H1 (cell line): Measurements from ENCODE around the gene ADARB2. TPM values are rescaled to one million over a fixed set of nuclear protein-coding genes. Genes with fewer than 3 reads are reported as not detected.

Experiments used
- CTCF ChIA-PET: fragments of 300-600 bp; sonication (Branson Sonifier 250); formaldehyde crosslinking; loops from one replicate; lab custom pipeline; 2021; ENCODE audit not compliant: partially characterized antibody; lab: Charles Lee
- POLR2A ChIA-PET: fragments of 300-600 bp; sonication (Branson Sonifier 250); formaldehyde crosslinking; loops from one replicate; lab custom pipeline; 2021; ENCODE audit warnings: inconsistent platforms; ENCODE audit not compliant: partially characterized antibody; lab: Charles Lee
- DNase-seq, 2 experiments: peaks; one replicate each; pipeline versions ENCODE4 v3.0.0 to v3.0.0-alpha.2; 2010 to 2022; ENCODE audit warnings: low spot score in 2 of 2, low read depth in 1 of 2, mixed read lengths in 1 of 2
- FAIRE-seq: peaks from 2 replicates; lab custom pipeline; 2011; peaks lifted over from hg19 to GRCh38; lab: Jason Lieb, UNC
- H2AFZ ChIP-seq: 2 replicates; pipeline ENCODE4 v1.8.1; 2012; ENCODE audit warnings: low read length, inconsistent platforms
- H2AK5ac ChIP-seq: 2 replicates; pipeline ENCODE4 v1.6.1; 2013; ENCODE audit warnings: low read depth, low read length
- H2BK120ac ChIP-seq: replicated peaks from 2 replicates; pipeline ENCODE3; 2013; ENCODE audit warnings: low read depth, low read length, inconsistent platforms
- H2BK12ac ChIP-seq: 2 replicates; pipeline ENCODE4 v1.6.1; 2013; ENCODE audit warnings: low read depth, low read length
- H2BK15ac ChIP-seq: 2 replicates; pipeline ENCODE4 v1.6.1; 2013; ENCODE audit warnings: low read length
- H2BK20ac ChIP-seq: 2 replicates; pipeline ENCODE4 v1.6.1; 2013; ENCODE audit warnings: low read length
- H2BK5ac ChIP-seq: 2 replicates; pipeline ENCODE4 v1.6.1; 2013; ENCODE audit warnings: low read depth, low read length
- H3K14ac ChIP-seq: 2 replicates; pipeline ENCODE4 v1.6.1; 2013; ENCODE audit warnings: inconsistent platforms; ENCODE audit not compliant: insufficient read length
- H3K18ac ChIP-seq: 2 replicates; pipeline ENCODE4 v1.6.1; 2013; ENCODE audit warnings: low read length; ENCODE audit errors: extremely low read depth
- H3K23ac ChIP-seq: 2 replicates; pipeline ENCODE4 v1.6.1; 2013; ENCODE audit warnings: inconsistent platforms; ENCODE audit not compliant: insufficient read length
- H3K23me2 ChIP-seq: 2 replicates; pipeline ENCODE4 v1.6.1; 2013; ENCODE audit warnings: low read depth, low read length
- H3K27ac ChIP-seq: 2 replicates; pipeline ENCODE4 v1.6.1; 2011; ENCODE audit warnings: low read depth, low read length, inconsistent platforms
- H3K27me3 ChIP-seq, 4 experiments: replicated peaks in 1 of 4; 1 replicate in 1 of 4; 2 replicates in 3 of 4; pipeline versions ENCODE4 v1.6.1 to v1.8.1; 2011 to 2013; ENCODE audit warnings: low read length in 3 of 4, mild to moderate bottlenecking in 3 of 4, inconsistent platforms in 2 of 4, mixed read lengths in 2 of 4, moderate library complexity in 1 of 4; ENCODE audit not compliant: control insufficient read depth in 3 of 4, insufficient read depth in 3 of 4; ENCODE audit errors: extremely low read depth in 1 of 4
- H3K36me3 ChIP-seq, 4 experiments: 2 replicates each; pipeline versions ENCODE4 v1.6.1 to v1.8.1; 2011 to 2013; ENCODE audit warnings: mild to moderate bottlenecking in 4 of 4, low read length in 3 of 4, moderate library complexity in 2 of 4, control low read depth in 1 of 4, inconsistent platforms in 1 of 4; ENCODE audit not compliant: insufficient read depth in 4 of 4, control insufficient read depth in 2 of 4
- H3K4ac ChIP-seq: replicated peaks from 2 replicates; pipeline ENCODE3; 2013; ENCODE audit warnings: low read length, low read depth, mixed read lengths, inconsistent platforms; ENCODE audit not compliant: insufficient read length
- H3K4me1 ChIP-seq, 4 experiments: replicated peaks in 1 of 4; 1 replicate in 1 of 4; 2 replicates in 3 of 4; pipeline versions ENCODE4 v1.6.1 to v1.8.1; 2011 to 2013; ENCODE audit warnings: low read length in 3 of 4, inconsistent platforms in 2 of 4, mixed read lengths in 1 of 4; ENCODE audit not compliant: insufficient read depth in 4 of 4, control insufficient read depth in 3 of 4
- H3K4me2 ChIP-seq, 2 experiments: 2 replicates each; pipeline versions ENCODE4 v1.6.1 to v1.8.1; 2011 to 2013; ENCODE audit warnings: low read depth in 2 of 2, low read length in 2 of 2, control low read depth in 1 of 2, inconsistent platforms in 1 of 2, mild to moderate bottlenecking in 1 of 2; ENCODE audit not compliant: insufficient read depth in 1 of 2
- H3K4me3 ChIP-seq, 4 experiments: fragments of 200-600, 300-600 bp in 1 of 4; sonication (generic), shearing (Covaris generic), sonication (Bioruptor Twin) in 1 of 4; 2 replicates each; pipeline versions ENCODE4 v1.5.1 to v1.8.1; 2011 to 2016; ENCODE audit warnings: low read length in 4 of 4, low read depth in 3 of 4, control low read depth in 2 of 4, inconsistent platforms in 2 of 4, mild to moderate bottlenecking in 2 of 4, mixed read lengths in 1 of 4, moderate library complexity in 1 of 4; ENCODE audit not compliant: insufficient read depth in 2 of 4; ENCODE audit errors: extremely low read depth in 1 of 4
- H3K56ac ChIP-seq: replicated peaks from 2 replicates; pipeline ENCODE3; 2013; ENCODE audit warnings: low read depth, mild to moderate bottlenecking, mixed read lengths, low read length, inconsistent platforms; ENCODE audit not compliant: insufficient read length
- H3K79me1 ChIP-seq: 2 replicates; pipeline ENCODE4 v1.6.1; 2013; ENCODE audit warnings: low read depth, low read length, control low read depth
- H3K79me2 ChIP-seq, 2 experiments: 2 replicates each; pipeline versions ENCODE4 v1.6.1 to v1.8.1; 2012 to 2013; ENCODE audit warnings: low read length in 2 of 2, mild to moderate bottlenecking in 2 of 2, inconsistent platforms in 1 of 2; ENCODE audit not compliant: insufficient read depth in 2 of 2, control insufficient read depth in 1 of 2
- H3K9ac ChIP-seq, 4 experiments: replicated peaks in 1 of 4; 1 replicate in 1 of 4; 2 replicates in 3 of 4; pipeline versions ENCODE4 v1.6.1 to v1.8.1; 2011 to 2013; ENCODE audit warnings: low read depth in 3 of 4, low read length in 3 of 4, control low read depth in 2 of 4, mild to moderate bottlenecking in 2 of 4, moderate library complexity in 2 of 4, inconsistent platforms in 1 of 4; ENCODE audit errors: extremely low read depth in 1 of 4
- H3K9me3 ChIP-seq, 2 experiments: 2 replicates each; pipeline versions ENCODE4 v1.6.1 to v1.8.1; 2012 to 2013; ENCODE audit warnings: mild to moderate bottlenecking in 2 of 2, moderate library complexity in 2 of 2, control low read depth in 1 of 2, inconsistent platforms in 1 of 2, low read depth in 1 of 2, low read length in 1 of 2, mixed read lengths in 1 of 2; ENCODE audit not compliant: insufficient read depth in 2 of 2
- H4K20me1 ChIP-seq, 2 experiments: replicated peaks in 1 of 2; 2 replicates each; pipeline versions ENCODE3 to v1.8.1; 2011 to 2013; ENCODE audit warnings: inconsistent platforms in 2 of 2, low read length in 2 of 2, mild to moderate bottlenecking in 1 of 2; ENCODE audit not compliant: insufficient read depth in 2 of 2, control insufficient read depth in 1 of 2
- H4K5ac ChIP-seq: 2 replicates; pipeline ENCODE4 v1.6.1; 2013; ENCODE audit warnings: low read length, low read depth, mixed read lengths, inconsistent platforms; ENCODE audit not compliant: insufficient read length
- H4K8ac ChIP-seq: 2 replicates; pipeline ENCODE4 v1.8.0; 2013; ENCODE audit warnings: mild to moderate bottlenecking, moderate library complexity, low read length, inconsistent platforms; ENCODE audit not compliant: insufficient read depth; ENCODE audit errors: extremely low read depth
- H4K91ac ChIP-seq: replicated peaks from 2 replicates; pipeline ENCODE3; 2013; ENCODE audit warnings: low read length, mixed read lengths, inconsistent platforms; ENCODE audit not compliant: insufficient read length
- ATF2 ChIP-seq: IDR thresholded peaks from 2 replicates; pipeline ENCODE4 v1.6.1; 2012; ENCODE audit warnings: low read length, inconsistent platforms
- MAX ChIP-seq: IDR thresholded peaks from 2 replicates; pipeline ENCODE4 v1.6.1; 2012; ENCODE audit warnings: inconsistent platforms
- NANOG ChIP-seq: IDR thresholded peaks from 2 replicates; pipeline ENCODE4 v1.6.1; 2011; ENCODE audit warnings: low read length, low read depth, mild to moderate bottlenecking, inconsistent platforms; ENCODE audit not compliant: insufficient read depth, poor library complexity, severe bottlenecking
- RFX5 ChIP-seq: IDR thresholded peaks from 2 replicates; pipeline ENCODE4 v1.6.1; 2011; ENCODE audit warnings: low read depth, low read length, improper control_type of control experiment, borderline replicate concordance
- RNF2 ChIP-seq: fragments of 200-900, 300-1000 bp; sonication (generic); IDR thresholded peaks from 2 replicates; pipeline ENCODE4 v1.7.1; 2016; ENCODE audit warnings: borderline replicate concordance, low read depth, mild to moderate bottlenecking, antibody characterized with exemption, low read length; ENCODE audit not compliant: poor library complexity, severe bottlenecking; ENCODE audit errors: missing control alignments
- SP1 ChIP-seq: IDR thresholded peaks from 2 replicates; pipeline ENCODE4 v1.6.1; 2011; ENCODE audit warnings: low read depth, low read length
- TAF7 ChIP-seq: optimal IDR thresholded peaks from 2 replicates; pipeline ENCODE3; 2011; ENCODE audit warnings: low read depth, mild to moderate bottlenecking, inconsistent platforms, low read length, moderate library complexity, borderline replicate concordance
- TCF12 ChIP-seq: IDR thresholded peaks from 2 replicates; pipeline ENCODE4 v1.6.1; 2011; ENCODE audit warnings: low read depth, mild to moderate bottlenecking, low read length
- WGBS, 2 experiments: shearing (Covaris generic) in 1 of 2; methylation state at CpG; one replicate each; pipeline versions ENCODE4 v1.1.6 to v1.1.7; 2013 to 2015; ENCODE audit warnings: low lambda C conversion rate in 2 of 2, mixed read lengths in 2 of 2, inconsistent platforms in 1 of 2, low coverage in 1 of 2, missing lambda C conversion rate in 1 of 2; ENCODE audit not compliant: insufficient replicate concordance in 2 of 2, insufficient coverage in 1 of 2, insufficient read length in 1 of 2; ENCODE audit errors: extremely low coverage in 1 of 2, missing lambda C conversion rate in 1 of 2; 5-methylcytosine and 5-hydroxymethylcytosine counted together
- polyA plus RNA-seq, 7 experiments: library from polyadenylated mRNA; depleted of rRNA in 3 of 7; stranded (reverse) in 5 of 7; unstranded in 2 of 7; fragments of >200 nt in 5 of 7; fragments of 200-250 nt in 2 of 7; gene quantifications; 1 replicate in 5 of 7; 2 replicates in 1 of 7; 4 replicates in 1 of 7; pipeline versions ENCODE4 v1.2.1 to v1.2.3, GENCODE V29; 2011 to 2013; ENCODE audit warnings: missing spikeins in 2 of 7, mixed read lengths in 2 of 7
- total RNA-seq: library from RNA; stranded (reverse); fragmentation: NEBNext Ultra II Directional; extraction: Animal tissue kit (Norgen Biotek cat#: 25700); gene quantifications from 2 replicates; pipeline ENCODE4 v1.2.1, GENCODE V29; 2021

ADARB2 gene
- total and polyA plus RNA-seq, 2 of the 8 experiments (the other 6 are each of a cell fraction or from before 2014, with no cell fraction given), result 2.2 to 2.8 TPM

- Histone ChIP-seq H3K9me3 (no peaks in the 10 kb centered on the region), H2AFZ (0 out of 2 replicates have a peak overlapping the region, but pooled peaks have one; percentile 21)
- 70% methylated on average over 7 of the region's 7 CpGs; no CpG with 5 or more reads in 1 of the 2 experiments for WGBS, 2 experiments
- TF ChIP-seq TAF7 (no peak), TCF12 (no peak), NANOG (no peak), MAX (no peak), ATF2 (no peak), SP1 (no peak), RFX5 (no peak), RNF2 (no peak)
These were observed 367.7 kb downstream of the ADARB2 start for GRCh38 chr10:1369665-1370064.

More at GRCh38 chr10:1369665-1370064, 367.7 kb downstream of the ADARB2 start:
- ChIA-PET POLR2A (interaction anchor here (0.6 to 1.5 kb wide), 3 partner anchors 9 to 399 kb away, joined by 3 to 5 read pairs (median 3); no protein-coding TSS in a partner anchor), CTCF (interaction anchor here (0.7 to 3.0 kb wide), 26 partner anchors 8 to 439 kb away, joined by 3 to 25 read pairs (median 6); no protein-coding TSS in a partner anchor)
- Histone ChIP-seq H2AK5ac (no peak overlapping the region; the same call in 1 of the 2 replicates), H4K5ac (no peak overlapping the region), H3K4me2 (no peak overlapping the region), H2BK12ac (peak overlapping the region; percentile 40; the same call in 1 of the 2 replicates), H2BK20ac (no peak overlapping the region), H3K4me1 (peaks cover 0 to 6% (median 4%) of the 10 kb centered on the region in 4 experiments; a peak in 5 of 7 replicates), H3K23ac (no peak overlapping the region), H3K79me2 (no peaks in the 10 kb centered on the region), H3K18ac (peak overlapping the region; percentile 90), H3K36me3 (no peaks in the 10 kb centered on the region), H2BK120ac (no peak overlapping the region), H3K79me1 (no peaks in the 10 kb centered on the region), H3K56ac (no peak overlapping the region), H3K23me2 (no peaks in the 10 kb centered on the region), H3K9ac (no peak overlapping the region; a peak in 1 of 7 replicates), H3K4ac (no peak overlapping the region), H4K8ac (no peak overlapping the region), H3K27ac (no peak overlapping the region), H2BK5ac (no peak overlapping the region), H3K4me3 (no peak overlapping the region), H3K14ac (no peak overlapping the region), H4K20me1 (peaks cover 0 to 2% of the 10 kb centered on the region in 2 experiments), H4K91ac (peak overlapping the region; percentile 11), H3K27me3 (no peaks in the 10 kb centered on the region), H2BK15ac (no peak overlapping the region)
- FAIRE-seq (no peak), DNase-seq (peak in 1 of 2 experiments; percentile 44)
